K562 (cell line): ENCODE data around the gene GLYATL3.

Experiments
- ATF2 ChIP-seq: sonication (generic); formaldehyde crosslinking; IDR thresholded peaks from 2 replicates; pipeline ENCODE4 v1.8.1; 2022; ENCODE audit warnings: missing genetic modification reagents
- CEBPZ ChIP-seq: fragments of 150-350 bp; IDR thresholded peaks from 2 replicates; pipeline ENCODE4 v1.6.1; 2014; ENCODE audit warnings: low read depth, mild to moderate bottlenecking, low read length, borderline replicate concordance
- CTCF ChIP-seq, 3 experiments: IDR thresholded peaks in 2 of 3; conservative IDR thresholded peaks in 1 of 3; 2 replicates each; pipeline ENCODE4 v1.5.1; 2011 to 2012; ENCODE audit warnings: low read length in 3 of 3, mild to moderate bottlenecking in 3 of 3, control low read depth in 2 of 3, improper control_type of control experiment in 1 of 3, inconsistent platforms in 1 of 3, low read depth in 1 of 3, mixed read lengths in 1 of 3, moderate library complexity in 1 of 3; ENCODE audit not compliant: insufficient read depth in 2 of 3
- EZH2 ChIP-seq: IDR thresholded peaks from 2 replicates; pipeline ENCODE4 v1.6.1; 2012; ENCODE audit warnings: low read depth, mild to moderate bottlenecking, inconsistent platforms, low read length, borderline replicate concordance
- KLF6 ChIP-seq: fragments of 250-450 bp; sonication (Bioruptor Pico); IDR thresholded peaks from 2 replicates; pipeline ENCODE4 v1.4.0; 2020; ENCODE audit warnings: mild to moderate bottlenecking, moderate library complexity, borderline replicate concordance
- L3MBTL2 ChIP-seq: fragments of 450-650 bp; IDR thresholded peaks from 2 replicates; pipeline ENCODE4 v1.6.1; 2016; ENCODE audit warnings: mild to moderate bottlenecking, moderate library complexity
- NR4A1 ChIP-seq, 2 experiments: fragments of 250-450 bp in 1 of 2; fragments of 450-650 bp in 1 of 2; sonication (Bioruptor Pico) in 1 of 2; IDR thresholded peaks; 2 replicates each; pipeline versions ENCODE4 v1.4.0 to v1.6.1; 2016 to 2020; ENCODE audit warnings: mild to moderate bottlenecking in 2 of 2, missing compliant biosample characterization in 1 of 2, missing genetic modification characterization in 1 of 2, moderate library complexity in 1 of 2
- RAD21 ChIP-seq, 2 experiments: fragments of 250-450 bp in 1 of 2; fragments of 450-650 bp in 1 of 2; sonication (Bioruptor Pico) in 1 of 2; formaldehyde crosslinking in 1 of 2; IDR thresholded peaks in 1 of 2; conservative IDR thresholded peaks in 1 of 2; 2 replicates each; pipeline versions ENCODE4 v1.4.0 to v1.8.0; 2020 to 2022; ENCODE audit warnings: mild to moderate bottlenecking in 2 of 2, moderate library complexity in 1 of 2
- RNF2 ChIP-seq: sonication (generic); IDR thresholded peaks from 2 replicates; pipeline ENCODE4 v1.6.1; 2016
- ZNF232 ChIP-seq: sonication (generic); formaldehyde crosslinking; IDR thresholded peaks from 2 replicates; pipeline ENCODE4 v1.8.0; 2022; ENCODE audit warnings: mild to moderate bottlenecking, missing genetic modification reagents

GRCh38 chr6:49551866-49552129, 52.1 kb downstream of the GLYATL3 start:
- TF ChIP-seq EZH2 (no peak), CTCF (IDR thresholded peaks at IDR 0.05 in 2 of 3, conservative IDR thresholded peaks at IDR 0.05 in 1 of 3; ENCODE audit: insufficient read depth in 2 of 3, low read depth in 1 of 3, low read length in 3 of 3) (no peak), ATF2 (CRISPR knock-in tag) (no peak), NR4A1 (CRISPR knock-in tag; IDR thresholded peaks at IDR 0.05) (no peak), NR4A1 (tag; IDR thresholded peaks at IDR 0.05) (no peak), RAD21 (CRISPR knock-in tag; conservative IDR thresholded peaks at IDR 0.05 in 1 of 2, IDR thresholded peaks at IDR 0.05 in 1 of 2) (no peak), RNF2 (no peak), CEBPZ (no peak), L3MBTL2 (no peak), ZNF232 (no peak), KLF6 (CRISPR knock-in tag) (no peak)
